ENCODE data around the gene PHKA2. TPM values are rescaled to one million over a fixed set of nuclear protein-coding genes. Genes with fewer than 3 reads are reported as not detected.
"Not testable (repeated sequence)": the region's sequence is repeated elsewhere in the genome, so short reads cannot be mapped to it uniquely, and the experiment has no call there.

The PHKA2 gene, protein sequence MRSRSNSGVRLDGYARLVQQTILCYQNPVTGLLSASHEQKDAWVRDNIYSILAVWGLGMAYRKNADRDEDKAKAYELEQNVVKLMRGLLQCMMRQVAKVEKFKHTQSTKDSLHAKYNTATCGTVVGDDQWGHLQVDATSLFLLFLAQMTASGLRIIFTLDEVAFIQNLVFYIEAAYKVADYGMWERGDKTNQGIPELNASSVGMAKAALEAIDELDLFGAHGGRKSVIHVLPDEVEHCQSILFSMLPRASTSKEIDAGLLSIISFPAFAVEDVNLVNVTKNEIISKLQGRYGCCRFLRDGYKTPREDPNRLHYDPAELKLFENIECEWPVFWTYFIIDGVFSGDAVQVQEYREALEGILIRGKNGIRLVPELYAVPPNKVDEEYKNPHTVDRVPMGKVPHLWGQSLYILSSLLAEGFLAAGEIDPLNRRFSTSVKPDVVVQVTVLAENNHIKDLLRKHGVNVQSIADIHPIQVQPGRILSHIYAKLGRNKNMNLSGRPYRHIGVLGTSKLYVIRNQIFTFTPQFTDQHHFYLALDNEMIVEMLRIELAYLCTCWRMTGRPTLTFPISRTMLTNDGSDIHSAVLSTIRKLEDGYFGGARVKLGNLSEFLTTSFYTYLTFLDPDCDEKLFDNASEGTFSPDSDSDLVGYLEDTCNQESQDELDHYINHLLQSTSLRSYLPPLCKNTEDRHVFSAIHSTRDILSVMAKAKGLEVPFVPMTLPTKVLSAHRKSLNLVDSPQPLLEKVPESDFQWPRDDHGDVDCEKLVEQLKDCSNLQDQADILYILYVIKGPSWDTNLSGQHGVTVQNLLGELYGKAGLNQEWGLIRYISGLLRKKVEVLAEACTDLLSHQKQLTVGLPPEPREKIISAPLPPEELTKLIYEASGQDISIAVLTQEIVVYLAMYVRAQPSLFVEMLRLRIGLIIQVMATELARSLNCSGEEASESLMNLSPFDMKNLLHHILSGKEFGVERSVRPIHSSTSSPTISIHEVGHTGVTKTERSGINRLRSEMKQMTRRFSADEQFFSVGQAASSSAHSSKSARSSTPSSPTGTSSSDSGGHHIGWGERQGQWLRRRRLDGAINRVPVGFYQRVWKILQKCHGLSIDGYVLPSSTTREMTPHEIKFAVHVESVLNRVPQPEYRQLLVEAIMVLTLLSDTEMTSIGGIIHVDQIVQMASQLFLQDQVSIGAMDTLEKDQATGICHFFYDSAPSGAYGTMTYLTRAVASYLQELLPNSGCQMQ
- 8.8 TPM for total RNA-seq

GRCh38 chrX:18983666-18984380 is at the start of gene PHKA2:
TSS of gene PHKA2 (minus strand) at chrX:18984114. CDS start at chrX:18983932, 182 bp downstream.
- peak; percentile 72 for ATAC-seq

- no peak for ATAC-seq
These were observed 46.9 kb upstream of the PHKA2 start for GRCh38 chrX:19030805-19031204.

DNA sequence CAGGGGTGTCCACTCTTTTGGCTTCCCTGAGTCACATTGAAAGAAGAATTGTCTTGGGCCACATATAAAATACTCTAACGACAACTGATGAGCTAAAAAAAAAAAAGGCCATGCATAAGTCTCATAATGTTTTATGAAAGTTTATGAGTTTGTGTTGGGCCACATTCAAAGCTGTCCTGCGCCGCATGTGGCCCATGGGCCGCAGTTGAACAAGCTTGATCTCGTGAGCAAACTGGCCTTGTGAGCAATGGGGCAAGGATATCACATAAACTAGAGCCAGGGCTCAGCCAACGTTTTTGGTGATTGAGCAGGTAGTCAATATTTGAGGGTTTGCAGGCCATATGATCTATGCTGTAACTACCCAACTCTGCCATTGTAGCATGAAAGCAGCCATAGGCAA is 44.6 kb upstream of the PHKA2 start:
- ATAC-seq, result no peak

GRCh38 chrX:19024366-19024765 is 40.5 kb upstream of the PHKA2 start:
- no peak for ATAC-seq

DNA sequence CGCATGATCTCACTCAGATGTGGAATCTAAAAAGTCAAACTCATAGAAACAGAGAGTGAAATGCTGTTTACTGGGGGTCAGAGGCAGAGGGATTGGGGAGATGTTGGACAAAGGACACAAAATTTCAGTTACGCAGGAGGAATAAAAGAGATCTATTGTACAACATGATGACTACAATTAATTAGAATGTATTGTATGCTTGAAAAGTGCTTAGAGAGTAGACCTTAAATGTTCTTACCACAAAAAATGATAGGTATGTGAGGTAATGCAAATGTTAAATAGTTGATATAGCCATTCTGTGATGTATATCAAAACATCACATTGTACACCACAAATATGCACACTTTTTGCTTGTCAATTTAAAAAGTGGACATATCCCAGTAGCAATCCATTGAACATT is 36.1 kb upstream of the PHKA2 start:
- no peak for ATAC-seq

GRCh38 chrX:19017271-19017670 is 33.4 kb upstream of the PHKA2 start:
- ATAC-seq, result no peak

- not testable (repeated sequence) for ATAC-seq
These were observed 32.7 kb upstream of the PHKA2 start for GRCh38 chrX:19016614-19017013.

- no peak for ATAC-seq
These were observed 24.0 kb upstream of the PHKA2 start for GRCh38 chrX:19007868-19008267.

DNA sequence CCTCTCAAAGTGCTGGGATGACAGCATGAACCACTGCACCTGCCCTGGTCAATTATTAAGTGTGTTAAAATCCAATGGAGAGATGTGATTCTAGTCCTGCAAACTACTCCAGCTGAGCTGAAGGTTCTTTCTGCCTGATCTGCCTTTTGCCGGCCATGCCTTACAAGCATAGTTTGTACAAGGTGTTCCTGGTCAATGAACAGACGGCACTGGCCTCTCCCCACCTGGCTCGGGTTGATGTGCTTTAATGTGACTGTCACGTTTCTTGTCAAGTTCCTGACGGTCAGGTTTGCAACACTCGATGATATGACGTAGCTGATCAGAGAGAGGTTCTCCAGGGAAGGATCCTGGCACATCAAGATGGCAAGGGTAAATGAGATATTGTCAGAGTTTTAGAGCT is 23.1 kb upstream of the PHKA2 start:
- ATAC-seq, result no peak

DNA sequence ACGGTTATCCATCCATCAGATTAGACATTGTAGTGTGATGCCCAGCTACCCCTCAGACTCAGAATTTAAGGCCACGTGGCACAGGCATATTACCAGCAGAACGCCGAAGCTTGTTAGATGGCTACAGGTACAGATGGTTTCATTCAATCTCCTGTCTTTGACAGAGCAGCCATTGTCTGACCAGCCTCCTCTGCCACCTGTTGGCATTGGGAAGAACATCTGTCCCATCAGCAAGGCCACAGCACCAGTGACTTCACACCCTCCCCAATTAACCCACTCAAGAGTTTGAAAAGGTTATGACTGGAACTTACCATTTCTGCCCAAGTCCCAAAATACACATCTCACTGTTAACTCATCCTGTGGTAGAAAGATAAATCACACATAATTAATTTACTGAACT is 22.0 kb upstream of the PHKA2 start:
- ATAC-seq, result no peak

DNA sequence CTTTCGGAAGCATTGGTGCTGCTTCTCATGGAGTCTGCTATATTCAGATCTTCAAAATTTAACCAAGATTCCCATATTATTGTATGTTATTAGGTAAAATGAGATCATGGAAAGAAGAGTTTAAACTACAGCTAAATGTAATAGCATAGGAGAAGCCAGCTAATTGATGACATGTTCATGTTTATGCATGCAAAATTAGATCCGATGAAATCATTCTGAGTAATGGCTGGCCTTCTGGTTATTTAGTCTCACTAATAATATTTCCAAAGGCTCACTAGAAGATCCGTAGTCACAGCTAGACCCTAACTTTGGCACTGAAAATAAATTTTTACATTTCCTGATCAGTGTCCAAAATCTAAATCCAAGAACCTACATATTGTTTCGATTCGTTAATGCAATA is 19.8 kb upstream of the PHKA2 start:
- ATAC-seq, result no peak

GRCh38 chrX:18998653-18999052 is 14.7 kb upstream of the PHKA2 start:
- ATAC-seq, result no peak

GRCh38 chrX:18997916-18998315 is 14.0 kb upstream of the PHKA2 start:
- ATAC-seq, result no peak

GRCh38 chrX:18996536-18996935 is 12.6 kb upstream of the PHKA2 start:
- no peak for ATAC-seq

- peak; percentile 54 for ATAC-seq
These were observed 11.3 kb upstream of the PHKA2 start for GRCh38 chrX:18995221-18995620.

GRCh38 chrX:18994713-18995112 is 10.8 kb upstream of the PHKA2 start:
- ATAC-seq, result peak; percentile 64

DNA sequence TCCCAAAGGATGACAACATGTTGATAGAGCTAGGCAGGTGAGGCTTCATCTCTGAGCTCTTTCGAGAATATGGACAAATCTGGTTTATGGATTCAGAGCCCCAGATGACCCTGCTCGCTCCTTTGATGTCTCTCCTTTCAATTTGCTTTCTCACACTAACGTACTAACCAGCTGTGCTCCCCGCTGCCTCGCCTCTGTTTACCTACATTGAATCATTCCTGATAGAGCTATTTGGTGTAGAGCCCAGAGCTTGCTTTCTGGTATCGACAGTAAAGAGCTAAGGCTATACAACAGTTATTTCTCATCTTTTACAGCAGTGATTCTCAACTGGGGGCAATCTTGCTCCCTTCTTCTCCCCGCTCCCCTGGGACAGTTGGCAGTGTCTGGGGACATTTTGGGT is 8.9 kb upstream of the PHKA2 start:
- ATAC-seq, result no peak

- no peak for ATAC-seq
These were observed 1.2 kb upstream of the PHKA2 start for GRCh38 chrX:18985186-18985435.

DNA sequence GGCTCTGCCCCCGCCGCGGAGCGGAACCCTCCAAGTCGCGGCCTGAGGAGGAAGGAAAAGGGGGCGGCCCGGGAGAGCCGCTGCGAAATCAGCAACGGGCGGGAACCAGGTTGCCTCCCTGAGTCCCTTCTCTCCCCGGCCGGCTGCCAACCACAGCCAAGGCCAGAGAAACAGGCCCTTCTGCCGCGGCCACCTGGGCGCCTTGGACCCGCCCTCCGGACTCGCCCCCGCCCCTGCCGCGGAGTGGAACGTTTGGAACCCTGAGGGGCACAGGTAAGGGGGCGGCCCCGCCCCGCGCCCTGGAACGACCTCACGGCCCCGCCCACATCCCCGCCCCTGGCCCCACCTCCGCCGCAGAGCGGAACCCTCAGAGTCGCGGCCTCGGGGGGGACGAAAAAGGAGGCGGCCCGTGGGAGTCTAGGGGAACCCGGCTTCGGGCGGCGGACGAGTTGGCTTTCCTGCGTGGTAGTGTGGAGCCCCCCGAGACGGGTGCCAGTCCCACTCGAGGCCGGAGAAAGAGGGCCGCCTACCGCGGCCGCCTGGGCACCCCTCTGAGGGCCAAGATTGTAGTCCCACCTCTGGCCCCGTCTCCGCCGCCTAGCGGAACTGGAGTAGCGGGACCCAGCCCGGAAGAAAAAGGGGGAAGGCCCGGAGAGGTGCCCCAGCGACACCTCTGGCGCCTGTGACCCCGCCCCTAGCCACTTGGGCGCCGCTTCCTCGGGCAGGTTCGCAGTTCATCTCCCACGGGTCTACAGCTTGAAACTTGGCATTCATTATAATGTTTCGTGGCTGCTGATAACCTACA is 669 bp upstream of the PHKA2 start:
- ATAC-seq, result peak; percentile 97

GRCh38 chrX:18981124-18981807 is 2.6 kb downstream of the PHKA2 start:
- ATAC-seq, result no peak

GRCh38 chrX:18980262-18980661 is 3.7 kb downstream of the PHKA2 start:
- not testable (repeated sequence) for ATAC-seq
